Sciatic nerve (tissue), 2 donors: Measurements from ENCODE around the gene OR2F2. TPM values are rescaled to one million over a fixed set of nuclear protein-coding genes. Genes with fewer than 3 reads are reported as not detected.
A peak's percentile ranks its signal among the peaks of the same experiment; 100 is the strongest.

Source experiments
- ATAC-seq: fragments of 200-7000 bp; cut with Tn5 transposase; one replicate; pipeline ENCODE4 v1.9.1; 2020; ENCODE audit warnings: mild to moderate bottlenecking, moderate library complexity
- DNase-seq: peaks from one replicate; pipeline ENCODE4 v3.0.0-alpha.2; 2020; ENCODE audit warnings: low spot score
- intact Hi-C: fragments of 100-400 bp; cut with DNase I; formaldehyde crosslinking; loops from one replicate; pipeline ENCODE4 v1.14.2; 2022
- total RNA-seq: library from RNA; stranded (reverse); fragmentation: NEBNext Ultra II Directional; extraction: Animal tissue kit (Norgen Biotek cat#: 25700); gene quantifications from one replicate; pipeline ENCODE4 v1.2.1, GENCODE V29; 2021
- donor health status: DM: no; HTN: no; CAD: no.
- donor health status: DM: no; HTN: no; CAD: no.

OR2F2 gene
- not detected for total RNA-seq

- intact Hi-C loops = no loop called here
- no peak for ATAC-seq
- no peak for DNase-seq
Observed at GRCh38 chr7:143934526-143935325, at the start of gene OR2F2. TSS of gene OR2F2 (plus strand) at chr7:143935233. CDS start at chr7:143935233, 0 bp downstream.

GRCh38 chr7:143885951-143886350, 49.1 kb upstream of the OR2F2 start:
- intact Hi-C loops = no loop called here
- no peak for ATAC-seq

GRCh38 chr7:143886826-143887477, 48.1 kb upstream of the OR2F2 start:
- no peak for ATAC-seq
- intact Hi-C loops = no loop called here
- DNase-seq = no peak

More at GRCh38 chr7:143885951-143886350, 49.1 kb upstream of the OR2F2 start:
- no peak for DNase-seq

- intact Hi-C loops = no loop called here
- ATAC-seq = no peak
- DNase-seq = no peak
Observed at GRCh38 chr7:143889068-143889467, 46.0 kb upstream of the OR2F2 start.

- ATAC-seq (no peak), DNase-seq (no peak)
- intact Hi-C loops = no loop called here
Observed at GRCh38 chr7:143890558-143890957, 44.5 kb upstream of the OR2F2 start.

- DNase-seq (no peak), ATAC-seq (no peak)
- intact Hi-C loops = no loop called here
Observed at GRCh38 chr7:143891457-143891856, 43.6 kb upstream of the OR2F2 start.

GRCh38 chr7:143892527-143893300, 42.3 kb upstream of the OR2F2 start:
- intact Hi-C loops = no loop called here
- DNase-seq (no peak), ATAC-seq (no peak)

- DNase-seq (no peak), ATAC-seq (no peak)
- intact Hi-C loops = no loop called here
Observed at GRCh38 chr7:143896667-143897066, 38.4 kb upstream of the OR2F2 start.

- DNase-seq (no peak), ATAC-seq (no peak)
- intact Hi-C loops = no loop called here
Observed at GRCh38 chr7:143898810-143899209, 36.2 kb upstream of the OR2F2 start.

- DNase-seq (no peak), ATAC-seq (no peak)
- intact Hi-C loops = no loop called here
Observed at GRCh38 chr7:143900230-143900766, 34.7 kb upstream of the OR2F2 start.

GRCh38 chr7:143901332-143901667, 33.7 kb upstream of the OR2F2 start:
- intact Hi-C loops = no loop called here
- DNase-seq (peak; percentile 66), ATAC-seq (peak; percentile 55)

GRCh38 chr7:143901668-143902331, 33.2 kb upstream of the OR2F2 start, which contains the start of gene TCAF1:
TSS of gene TCAF1 (minus strand) at chr7:143902176. CDS start at chr7:143876608, 25,568 bp downstream.
- DNase-seq = peak; percentile 98
- ATAC-seq = peak; percentile 100
- intact Hi-C loops = no loop called here

GRCh38 chr7:143902332-143902899, 32.6 kb upstream of the OR2F2 start:
- ATAC-seq (no peak), DNase-seq (no peak)
- intact Hi-C loops = no loop called here

GRCh38 chr7:143905509-143905908, 29.5 kb upstream of the OR2F2 start:
- no peak for DNase-seq
- intact Hi-C loops = no loop called here
- ATAC-seq = no peak

GRCh38 chr7:143906151-143906550, 28.9 kb upstream of the OR2F2 start:
- intact Hi-C loops = no loop called here
- no peak for DNase-seq
- no peak for ATAC-seq

GRCh38 chr7:143906895-143907294, 28.1 kb upstream of the OR2F2 start:
- ATAC-seq (no peak), DNase-seq (no peak)
- intact Hi-C loops = no loop called here

- intact Hi-C loops = no loop called here
- no peak for DNase-seq
- no peak for ATAC-seq
Observed at GRCh38 chr7:143908120-143908519, 26.9 kb upstream of the OR2F2 start.

- no peak for DNase-seq
- intact Hi-C loops = no loop called here
- peak; percentile 56 for ATAC-seq
Observed at GRCh38 chr7:143909863-143910262, 25.2 kb upstream of the OR2F2 start.
